Spleen (tissue), 7 donors: ENCODE measurements around the gene SEPTIN3.

ENCODE experiments used
- POLR2A ChIP-seq, 3 donors: fragments of 450-650 bp; IDR thresholded peaks; one replicate each; pipeline ENCODE4 v1.5.1; 2017; ENCODE audit warnings: antibody characterized with exemption in 3 of 3, mild to moderate bottlenecking in 1 of 3
- POLR2AphosphoS5 ChIP-seq, 3 donors: sonication (generic); formaldehyde crosslinking; IDR thresholded peaks; one replicate each; pipeline ENCODE4 v1.5.1; 2017; ENCODE audit warnings: antibody characterized with exemption in 3 of 3
- TF ChIP-seq, protein P1 (sequence below), 11 experiments: fragments of 200-600 bp in 7 of 11; fragments of 450-650 bp in 4 of 11; sonication (generic) in 4 of 11; IDR thresholded peaks in 8 of 11; conservative IDR thresholded peaks in 3 of 11; 1 replicate in 7 of 11; 2 replicates in 4 of 11; pipeline versions ENCODE4 v1.4.0 to v1.8.0; 2016 to 2021; ENCODE audit warnings: antibody characterized with exemption in 11 of 11, inconsistent platforms in 4 of 11, mild to moderate bottlenecking in 1 of 11
- donor health status: DM: no; HTN: no; CAD: no; lungs with moderate emphysema.
- donor health status: DM: no; HTN: no; CAD: no.
- donor health status: DM: no; HTN: no; CAD: no.

GRCh38 chr22:41922328-41922727 is 46.9 kb upstream of the SEPTIN3 start:
- TF ChIP-seq, protein P1, sequence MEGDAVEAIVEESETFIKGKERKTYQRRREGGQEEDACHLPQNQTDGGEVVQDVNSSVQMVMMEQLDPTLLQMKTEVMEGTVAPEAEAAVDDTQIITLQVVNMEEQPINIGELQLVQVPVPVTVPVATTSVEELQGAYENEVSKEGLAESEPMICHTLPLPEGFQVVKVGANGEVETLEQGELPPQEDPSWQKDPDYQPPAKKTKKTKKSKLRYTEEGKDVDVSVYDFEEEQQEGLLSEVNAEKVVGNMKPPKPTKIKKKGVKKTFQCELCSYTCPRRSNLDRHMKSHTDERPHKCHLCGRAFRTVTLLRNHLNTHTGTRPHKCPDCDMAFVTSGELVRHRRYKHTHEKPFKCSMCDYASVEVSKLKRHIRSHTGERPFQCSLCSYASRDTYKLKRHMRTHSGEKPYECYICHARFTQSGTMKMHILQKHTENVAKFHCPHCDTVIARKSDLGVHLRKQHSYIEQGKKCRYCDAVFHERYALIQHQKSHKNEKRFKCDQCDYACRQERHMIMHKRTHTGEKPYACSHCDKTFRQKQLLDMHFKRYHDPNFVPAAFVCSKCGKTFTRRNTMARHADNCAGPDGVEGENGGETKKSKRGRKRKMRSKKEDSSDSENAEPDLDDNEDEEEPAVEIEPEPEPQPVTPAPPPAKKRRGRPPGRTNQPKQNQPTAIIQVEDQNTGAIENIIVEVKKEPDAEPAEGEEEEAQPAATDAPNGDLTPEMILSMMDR (IDR thresholded peaks at IDR 0.05 in 8 of 11, conservative IDR thresholded peaks at IDR 0.05 in 3 of 11), result no peak
- no peak for TF ChIP-seq POLR2A (IDR thresholded peaks at IDR 0.05)
- TF ChIP-seq POLR2AphosphoS5 (IDR thresholded peaks at IDR 0.05), result no peak
